H9 (cell line): ENCODE data around the gene VIPR2. TPM values are rescaled to one million over a fixed set of nuclear protein-coding genes. Genes with fewer than 3 reads are reported as not detected.

Experiments
- DNase-seq: peaks from one replicate; pipeline ENCODE4 v3.0.0-alpha.2; 2017
- H2AFZ ChIP-seq: one replicate; pipeline ENCODE4 v1.6.1; 2013; ENCODE audit warnings: mild to moderate bottlenecking, low read length, control low read depth, moderate library complexity
- H2AK5ac ChIP-seq: 2 replicates; pipeline ENCODE4 v1.6.1; 2013; ENCODE audit warnings: low read length, control low read depth, mixed read lengths; ENCODE audit not compliant: insufficient read length
- H2BK120ac ChIP-seq: one replicate; pipeline ENCODE4 v1.6.1; 2013; ENCODE audit warnings: low read depth, mild to moderate bottlenecking, low read length, control low read depth, inconsistent platforms; ENCODE audit not compliant: poor library complexity, severe bottlenecking
- H2BK12ac ChIP-seq: 2 replicates; pipeline ENCODE4 v1.6.1; 2013; ENCODE audit warnings: low read length, control low read depth, mixed read lengths, low read depth; ENCODE audit not compliant: insufficient read length
- H2BK15ac ChIP-seq: 2 replicates; pipeline ENCODE4 v1.6.1; 2013; ENCODE audit warnings: low read depth, low read length, control low read depth
- H2BK20ac ChIP-seq: one replicate; pipeline ENCODE4 v1.6.1; 2013; ENCODE audit warnings: low read depth, mild to moderate bottlenecking, low read length, control low read depth, inconsistent platforms; ENCODE audit not compliant: poor library complexity, severe bottlenecking
- H2BK5ac ChIP-seq: 2 replicates; pipeline ENCODE4 v1.6.1; 2013; ENCODE audit warnings: low read length, control low read depth, mixed read lengths; ENCODE audit not compliant: insufficient read length
- H3K14ac ChIP-seq: 2 replicates; pipeline ENCODE4 v1.6.1; 2013; ENCODE audit warnings: low read length, control low read depth; ENCODE audit not compliant: insufficient read depth
- H3K18ac ChIP-seq: 2 replicates; pipeline ENCODE4 v1.6.1; 2013; ENCODE audit warnings: low read depth, mild to moderate bottlenecking, mixed read lengths, low read length, control low read depth; ENCODE audit not compliant: insufficient read length
- H3K23ac ChIP-seq: 2 replicates; pipeline ENCODE4 v1.6.1; 2013; ENCODE audit warnings: low read length, control low read depth, mixed read lengths, low read depth; ENCODE audit not compliant: insufficient read length
- H3K23me2 ChIP-seq: 2 replicates; pipeline ENCODE4 v1.6.1; 2013; ENCODE audit warnings: low read depth, mild to moderate bottlenecking, mixed read lengths, low read length, control low read depth; ENCODE audit not compliant: insufficient read length, poor library complexity, severe bottlenecking
- H3K27ac ChIP-seq: 2 replicates; pipeline ENCODE4 v1.5.1; 2013; ENCODE audit warnings: low read length, control low read depth, mixed read lengths, low read depth; ENCODE audit not compliant: insufficient read length
- H3K27me3 ChIP-seq: 2 replicates; pipeline ENCODE4 v1.6.1; 2013; ENCODE audit warnings: low read length, control low read depth, inconsistent platforms; ENCODE audit not compliant: insufficient read depth
- H3K4ac ChIP-seq: 2 replicates; pipeline ENCODE4 v1.6.1; 2013; ENCODE audit warnings: low read depth, mild to moderate bottlenecking, control low read depth, inconsistent platforms, low read length, moderate library complexity
- H3K4me1 ChIP-seq: 2 replicates; pipeline ENCODE4 v1.6.1; 2013; ENCODE audit warnings: low read length, control low read depth, inconsistent platforms; ENCODE audit not compliant: insufficient read depth
- H3K4me2 ChIP-seq: 2 replicates; pipeline ENCODE4 v1.6.1; 2013; ENCODE audit warnings: low read length, control low read depth, mixed read lengths; ENCODE audit not compliant: insufficient read length, insufficient read depth
- H3K56ac ChIP-seq: 2 replicates; pipeline ENCODE4 v1.6.1; 2013; ENCODE audit warnings: low read depth, mild to moderate bottlenecking, mixed read lengths, low read length, control low read depth; ENCODE audit not compliant: insufficient read length
- H3K79me1 ChIP-seq: 2 replicates; pipeline ENCODE4 v1.6.1; 2013; ENCODE audit warnings: low read depth, mild to moderate bottlenecking, moderate library complexity, low read length, control low read depth, inconsistent platforms; ENCODE audit not compliant: insufficient read depth, poor library complexity, severe bottlenecking
- H3K79me2 ChIP-seq: 2 replicates; pipeline ENCODE4 v1.6.1; 2013; ENCODE audit warnings: low read length, control low read depth, inconsistent platforms; ENCODE audit not compliant: insufficient read depth
- H3K9ac ChIP-seq: 2 replicates; pipeline ENCODE4 v1.6.1; 2013; ENCODE audit warnings: low read length, control low read depth, mixed read lengths; ENCODE audit not compliant: insufficient read length; ENCODE audit errors: extremely low read depth
- H3K9me3 ChIP-seq: one replicate; pipeline ENCODE4 v1.6.1; 2013; ENCODE audit warnings: low read depth, low read length, inconsistent platforms; ENCODE audit not compliant: control insufficient read depth
- H3T11ph ChIP-seq: one replicate; pipeline ENCODE4 v1.6.1; 2013; ENCODE audit warnings: mild to moderate bottlenecking, low read length, control low read depth, inconsistent platforms
- H4K20me1 ChIP-seq: one replicate; pipeline ENCODE4 v1.6.1; 2013; ENCODE audit not compliant: control insufficient read depth, insufficient read length, insufficient read depth
- H4K5ac ChIP-seq: 2 replicates; pipeline ENCODE4 v1.6.1; 2013; ENCODE audit warnings: low read depth, mild to moderate bottlenecking, mixed read lengths, low read length, control low read depth; ENCODE audit not compliant: insufficient read length
- H4K8ac ChIP-seq: replicated peaks from 2 replicates; pipeline ENCODE4 v1.6.1; 2013; ENCODE audit warnings: low read length, control low read depth, mixed read lengths, low read depth; ENCODE audit not compliant: insufficient read length
- H4K91ac ChIP-seq: 2 replicates; pipeline ENCODE4 v1.6.1; 2013; ENCODE audit warnings: low read depth, mild to moderate bottlenecking, moderate library complexity, mixed read lengths, low read length, control low read depth; ENCODE audit not compliant: insufficient read length
- H3K27ac Mint-ChIP-seq, 3 experiments: 2 replicates in 2 of 3; 3 replicates in 1 of 3; pipeline ENCODE4 v1.8.0; 2020 to 2021; ENCODE audit warnings: mixed read lengths in 3 of 3, mild to moderate bottlenecking in 1 of 3, moderate library complexity in 1 of 3
- H3K27me3 Mint-ChIP-seq: 2 replicates; pipeline ENCODE4 v1.8.0; 2021; ENCODE audit warnings: low read depth, mild to moderate bottlenecking, moderate library complexity, mixed read lengths
- H3K36me3 Mint-ChIP-seq, 3 experiments: 2 replicates in 2 of 3; 3 replicates in 1 of 3; pipeline ENCODE4 v1.8.0; 2020 to 2021; ENCODE audit warnings: low read depth in 3 of 3, mixed read lengths in 3 of 3; ENCODE audit not compliant: insufficient read depth in 1 of 3
- H3K4me1 Mint-ChIP-seq, 2 experiments: 2 replicates each; pipeline ENCODE4 v1.8.0; 2020; ENCODE audit warnings: mixed read lengths in 2 of 2
- H3K4me3 Mint-ChIP-seq, 2 experiments: 2 replicates in 1 of 2; 3 replicates in 1 of 2; pipeline ENCODE4 v1.8.0; 2020 to 2021; ENCODE audit warnings: mild to moderate bottlenecking in 2 of 2, mixed read lengths in 2 of 2, moderate library complexity in 1 of 2
- H3K9me3 Mint-ChIP-seq, 2 experiments: 2 replicates in 1 of 2; 3 replicates in 1 of 2; pipeline ENCODE4 v1.8.0; 2020; ENCODE audit warnings: mild to moderate bottlenecking in 2 of 2, mixed read lengths in 2 of 2, moderate library complexity in 1 of 2
- CTCF ChIP-seq: fragments of 200-600 bp; sonication (generic); conservative IDR thresholded peaks from 3 replicates; pipeline ENCODE4 v1.8.0; 2021; ENCODE audit warnings: antibody characterized with exemption, mild to moderate bottlenecking
- WGBS: extraction: QIAGEN DNeasy Blood & Tissue Kit; methylation state at CpG from one replicate; pipeline ENCODE4 v1.1.7; 2013; ENCODE audit warnings: missing lambda C conversion rate, low lambda C conversion rate, mixed read lengths; ENCODE audit not compliant: insufficient read length; ENCODE audit errors: extremely low coverage; 5-methylcytosine and 5-hydroxymethylcytosine counted together
- total RNA-seq: library from RNA; stranded (reverse); gene quantifications from 2 replicates; pipeline ENCODE4 v1.2.1, GENCODE V29; 2021

VIPR2 gene
- total RNA-seq, 1 experiment from 2014 or later = 1.6 TPM

GRCh38 chr7:159063046-159063840 lies 81.4 kb downstream of the VIPR2 start:
- no peak overlapping the region for H2BK5ac ChIP-seq
- no peak overlapping the region for H2BK15ac ChIP-seq
- peaks cover 0 to 3% of the 10 kb centered on the region in 2 experiments; a peak in 2 of 5 replicates for H3K9me3 Mint-ChIP-seq
- H2BK20ac ChIP-seq = no peak overlapping the region
- no peak overlapping the region for H3K4ac ChIP-seq
- no peaks in the 10 kb centered on the region; the same call in 1 of the 2 replicates for H3K4me1 ChIP-seq
- H3K79me1 ChIP-seq = no peaks in the 10 kb centered on the region
- H3T11ph ChIP-seq = no peak overlapping the region
- H3K4me3 Mint-ChIP-seq = no peak overlapping the region
- H3K14ac ChIP-seq = no peak overlapping the region
- H4K20me1 ChIP-seq = no peaks in the 10 kb centered on the region
- H4K5ac ChIP-seq = no peak overlapping the region
- H3K79me2 ChIP-seq = no peaks in the 10 kb centered on the region
- H3K23me2 ChIP-seq = peaks cover 3% of the 10 kb centered on the region
- H3K27ac Mint-ChIP-seq = no peak overlapping the region
- H3K18ac ChIP-seq = no peak overlapping the region
- H2BK120ac ChIP-seq = no peak overlapping the region
- H3K27ac ChIP-seq = no peak overlapping the region
- no CpG with 5 or more reads among the region's 56 CpGs for WGBS
- H2AK5ac ChIP-seq = no peak overlapping the region
- peaks cover 0 to 3% of the 10 kb centered on the region in 2 experiments; a peak in 2 of 4 replicates for H3K4me1 Mint-ChIP-seq
- H3K27me3 Mint-ChIP-seq = peaks cover 13% of the 10 kb centered on the region
- no peak for TF ChIP-seq CTCF
- H3K56ac ChIP-seq = no peak overlapping the region
- no peak overlapping the region for H2BK12ac ChIP-seq
- no peak overlapping the region for H3K23ac ChIP-seq
- H2AFZ ChIP-seq = no peak overlapping the region
- no peak overlapping the region for H4K91ac ChIP-seq
- no peaks in the 10 kb centered on the region for H3K27me3 ChIP-seq
- H3K9me3 ChIP-seq = no peaks in the 10 kb centered on the region
- H4K8ac ChIP-seq = no peak overlapping the region
- H3K9ac ChIP-seq = no peak overlapping the region
- H3K36me3 Mint-ChIP-seq = peaks cover 0 to 5% (median 2%) of the 10 kb centered on the region in 3 experiments; a peak in 2 of 7 replicates
- no peak for DNase-seq
- H3K4me2 ChIP-seq = no peak overlapping the region
